Measurements from ENCODE around the gene CLTB.

DNA sequence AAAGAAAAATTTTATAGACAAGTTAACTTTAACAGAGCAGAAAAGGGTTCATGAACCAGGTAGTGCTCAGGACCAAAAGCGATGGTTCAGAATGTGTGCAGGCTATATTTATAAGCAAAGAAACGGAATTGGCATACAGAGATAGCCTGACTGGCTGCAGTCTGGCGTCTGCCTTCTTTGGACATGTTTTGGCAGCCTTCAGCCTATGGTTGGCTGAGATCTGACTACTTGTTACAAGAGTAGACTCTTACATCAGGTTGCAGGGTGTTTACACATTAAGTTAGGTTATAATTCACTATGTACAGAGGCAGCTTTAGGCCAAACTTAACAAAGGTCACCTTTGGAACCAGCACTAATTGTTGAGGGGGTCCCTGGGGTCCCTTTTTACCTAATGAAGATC, 34.9 kb downstream of the CLTB start:
- TF ChIP-seq CTCF (IDR thresholded peaks at IDR 0.05) (no peak), REST (IDR thresholded peaks at IDR 0.05) (no peak), RNF2 (IDR thresholded peaks at IDR 0.05; ENCODE audit: borderline replicate concordance, low read depth) (no peak)

Data from A549 (cell line).